OCI-LY3 (cell line): ENCODE data around the gene CCDC141.

Experiments used
- H2AFZ ChIP-seq: fragments of 200-600, 300-600 bp; shearing (Covaris generic); 2 replicates; pipeline ENCODE4 v1.6.0; 2014; ENCODE audit warnings: antibody characterized with exemption, low read depth, low read length
- H3K27ac ChIP-seq: fragments of 200-600, 300-600 bp; sonication (generic); 2 replicates; pipeline ENCODE4 v1.5.1; 2014; ENCODE audit warnings: mild to moderate bottlenecking, low read length, moderate library complexity, mixed read lengths
- H3K27me3 ChIP-seq: fragments of 200-600, 300-600 bp; sonication (generic); 2 replicates; pipeline ENCODE4 v1.6.1; 2014; ENCODE audit warnings: low read depth, low read length, mixed read lengths
- H3K36me3 ChIP-seq: fragments of 200-600, 300-600 bp; sonication (generic); replicated peaks from 2 replicates; pipeline ENCODE3; 2014; ENCODE audit warnings: low read depth, low read length, mixed read lengths
- H3K4me1 ChIP-seq: fragments of 300-600, 200-600 bp; sonication (generic); 2 replicates; pipeline ENCODE4 v1.6.1; 2014; ENCODE audit warnings: low read length, mixed read lengths
- H3K4me2 ChIP-seq: fragments of 200-600, 300-600 bp; sonication (generic); 2 replicates; pipeline ENCODE4 v1.6.1; 2014; ENCODE audit warnings: low read length, mixed read lengths
- H3K4me3 ChIP-seq: fragments of 300-600, 200-600 bp; sonication (generic); 2 replicates; pipeline ENCODE4 v1.5.1; 2014; ENCODE audit warnings: antibody characterized with exemption, mild to moderate bottlenecking, low read length, moderate library complexity
- H3K79me2 ChIP-seq: fragments of 300-600, 200-600 bp; shearing (Covaris generic); 2 replicates; pipeline ENCODE4 v1.6.1; 2014; ENCODE audit warnings: mild to moderate bottlenecking, low read length, mixed read lengths
- H3K9ac ChIP-seq: fragments of 300-600, 200-600 bp; shearing (Covaris generic); 2 replicates; pipeline ENCODE4 v1.6.0; 2014; ENCODE audit warnings: mild to moderate bottlenecking, low read length, moderate library complexity
- H3K9me3 ChIP-seq: fragments of 200-600, 300-600 bp; shearing (Covaris generic); 2 replicates; pipeline ENCODE4 v1.6.1; 2014; ENCODE audit warnings: low read length, mixed read lengths; ENCODE audit not compliant: insufficient read depth
- H4K20me1 ChIP-seq: fragments of 200-600, 300-600 bp; sonication (generic); 2 replicates; pipeline ENCODE4 v1.6.1; 2016; ENCODE audit warnings: low read length, mixed read lengths; ENCODE audit not compliant: insufficient read depth
- EZH2phosphoT487 ChIP-seq: fragments of 200-600 bp; shearing (Covaris generic); IDR thresholded peaks from 2 replicates; pipeline ENCODE4 v1.6.1; 2018; ENCODE audit warnings: antibody characterized with exemption, mixed run types, low read depth
- TF ChIP-seq, protein P1 (sequence below): fragments of 200-600, 300-600 bp; sonication (generic); IDR thresholded peaks from 2 replicates; pipeline ENCODE4 v1.5.1; 2014; ENCODE audit warnings: antibody characterized with exemption, low read length, low read depth

The CCDC141 gene

DNA sequence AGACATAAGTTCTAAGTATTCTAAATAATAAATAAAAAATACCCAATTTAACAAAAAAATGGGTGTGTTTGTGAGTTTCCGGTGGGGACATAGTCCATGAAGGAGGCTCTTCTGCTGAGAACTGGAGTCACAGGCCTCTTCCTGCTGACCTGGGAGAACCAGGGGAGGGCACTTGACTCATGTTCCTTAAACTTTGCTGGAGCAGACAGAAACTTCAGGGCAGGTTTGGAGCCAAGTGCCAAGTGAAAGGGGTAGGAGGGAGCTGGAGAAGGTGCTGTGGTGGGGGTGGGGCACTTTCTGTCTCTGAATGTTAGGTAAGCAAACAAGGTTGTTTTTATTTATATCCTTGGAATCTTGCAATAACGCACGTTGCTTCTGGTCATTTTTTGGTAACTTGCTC lies 163.9 kb downstream of the CCDC141 start:
- no peak for TF ChIP-seq EZH2phosphoT487
- TF ChIP-seq, protein P1, sequence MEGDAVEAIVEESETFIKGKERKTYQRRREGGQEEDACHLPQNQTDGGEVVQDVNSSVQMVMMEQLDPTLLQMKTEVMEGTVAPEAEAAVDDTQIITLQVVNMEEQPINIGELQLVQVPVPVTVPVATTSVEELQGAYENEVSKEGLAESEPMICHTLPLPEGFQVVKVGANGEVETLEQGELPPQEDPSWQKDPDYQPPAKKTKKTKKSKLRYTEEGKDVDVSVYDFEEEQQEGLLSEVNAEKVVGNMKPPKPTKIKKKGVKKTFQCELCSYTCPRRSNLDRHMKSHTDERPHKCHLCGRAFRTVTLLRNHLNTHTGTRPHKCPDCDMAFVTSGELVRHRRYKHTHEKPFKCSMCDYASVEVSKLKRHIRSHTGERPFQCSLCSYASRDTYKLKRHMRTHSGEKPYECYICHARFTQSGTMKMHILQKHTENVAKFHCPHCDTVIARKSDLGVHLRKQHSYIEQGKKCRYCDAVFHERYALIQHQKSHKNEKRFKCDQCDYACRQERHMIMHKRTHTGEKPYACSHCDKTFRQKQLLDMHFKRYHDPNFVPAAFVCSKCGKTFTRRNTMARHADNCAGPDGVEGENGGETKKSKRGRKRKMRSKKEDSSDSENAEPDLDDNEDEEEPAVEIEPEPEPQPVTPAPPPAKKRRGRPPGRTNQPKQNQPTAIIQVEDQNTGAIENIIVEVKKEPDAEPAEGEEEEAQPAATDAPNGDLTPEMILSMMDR = no peak
- Histone ChIP-seq H4K20me1 (no peaks in the 10 kb centered on the region), H3K36me3 (no peaks in the 10 kb centered on the region), H3K4me2 (no peak overlapping the region), H3K4me3 (no peak overlapping the region), H3K27me3 (no peaks in the 10 kb centered on the region), H3K9me3 (no peaks in the 10 kb centered on the region), H3K79me2 (no peaks in the 10 kb centered on the region), H3K9ac (no peak overlapping the region), H3K4me1 (no peaks in the 10 kb centered on the region), H3K27ac (no peak overlapping the region), H2AFZ (no peak overlapping the region)

GRCh38 chr2:178884440-178884839 lies 165.5 kb downstream of the CCDC141 start:
- Histone ChIP-seq H3K27me3 (no peaks in the 10 kb centered on the region), H3K27ac (no peak overlapping the region), H3K79me2 (no peaks in the 10 kb centered on the region), H3K4me2 (no peak overlapping the region), H3K9me3 (no peaks in the 10 kb centered on the region), H3K9ac (no peak overlapping the region), H3K4me3 (no peak overlapping the region), H2AFZ (no peak overlapping the region), H4K20me1 (no peaks in the 10 kb centered on the region), H3K4me1 (no peaks in the 10 kb centered on the region), H3K36me3 (no peaks in the 10 kb centered on the region)
- TF ChIP-seq EZH2phosphoT487 = no peak
- TF ChIP-seq, protein P1 = no peak

- Histone ChIP-seq H3K9me3 (no peaks in the 10 kb centered on the region), H3K4me2 (no peak overlapping the region), H3K9ac (no peak overlapping the region), H3K27ac (no peak overlapping the region), H3K4me1 (no peaks in the 10 kb centered on the region), H3K79me2 (no peaks in the 10 kb centered on the region), H3K4me3 (no peak overlapping the region), H3K27me3 (no peaks in the 10 kb centered on the region), H4K20me1 (no peaks in the 10 kb centered on the region), H3K36me3 (no peaks in the 10 kb centered on the region), H2AFZ (no peak overlapping the region)
- TF ChIP-seq, protein P1 = no peak
- TF ChIP-seq EZH2phosphoT487 = no peak
Measured at GRCh38 chr2:178882666-178883440, 167.1 kb downstream of the CCDC141 start.

DNA sequence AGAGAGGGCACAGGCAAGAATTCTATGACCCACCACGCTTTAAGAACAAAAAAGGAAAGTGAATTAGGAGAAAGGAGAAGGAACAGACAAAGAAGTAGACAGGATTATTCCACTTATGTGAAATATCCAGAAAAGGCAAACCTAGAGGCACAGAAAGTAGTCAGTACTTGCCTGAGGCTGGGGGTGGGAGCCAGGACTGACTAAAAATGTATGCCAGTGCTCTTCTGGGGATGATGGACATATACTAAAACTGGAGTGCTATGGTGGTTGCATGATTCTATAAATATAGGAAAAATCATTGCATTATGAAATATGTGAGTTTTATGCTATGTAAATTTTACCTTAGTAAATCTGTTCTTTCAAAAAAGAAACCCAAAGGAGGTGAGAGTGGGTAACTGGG lies 168.9 kb downstream of the CCDC141 start:
- H3K36me3 ChIP-seq = no peaks in the 10 kb centered on the region
- no peaks in the 10 kb centered on the region for H4K20me1 ChIP-seq
- no peaks in the 10 kb centered on the region for H3K4me1 ChIP-seq
- TF ChIP-seq, protein P1 = no peak
- no peak for TF ChIP-seq EZH2phosphoT487
- no peak overlapping the region for H2AFZ ChIP-seq
- no peaks in the 10 kb centered on the region for H3K27me3 ChIP-seq
- H3K9ac ChIP-seq = no peak overlapping the region
- H3K4me2 ChIP-seq = no peak overlapping the region
- H3K27ac ChIP-seq = no peak overlapping the region
- no peak overlapping the region for H3K4me3 ChIP-seq
- no peaks in the 10 kb centered on the region for H3K79me2 ChIP-seq
- H3K9me3 ChIP-seq = no peaks in the 10 kb centered on the region
